ENCODE measurements around the gene ADAMTS10. TPM values are rescaled to one million over a fixed set of nuclear protein-coding genes. Genes with fewer than 3 reads are reported as not detected.

ADAMTS10 gene
- total and polyA plus RNA-seq, 2 of the 8 experiments (the other 6 are each of a cell fraction or from before 2014, with no cell fraction given), result 6.9 to 17.4 TPM

DNA sequence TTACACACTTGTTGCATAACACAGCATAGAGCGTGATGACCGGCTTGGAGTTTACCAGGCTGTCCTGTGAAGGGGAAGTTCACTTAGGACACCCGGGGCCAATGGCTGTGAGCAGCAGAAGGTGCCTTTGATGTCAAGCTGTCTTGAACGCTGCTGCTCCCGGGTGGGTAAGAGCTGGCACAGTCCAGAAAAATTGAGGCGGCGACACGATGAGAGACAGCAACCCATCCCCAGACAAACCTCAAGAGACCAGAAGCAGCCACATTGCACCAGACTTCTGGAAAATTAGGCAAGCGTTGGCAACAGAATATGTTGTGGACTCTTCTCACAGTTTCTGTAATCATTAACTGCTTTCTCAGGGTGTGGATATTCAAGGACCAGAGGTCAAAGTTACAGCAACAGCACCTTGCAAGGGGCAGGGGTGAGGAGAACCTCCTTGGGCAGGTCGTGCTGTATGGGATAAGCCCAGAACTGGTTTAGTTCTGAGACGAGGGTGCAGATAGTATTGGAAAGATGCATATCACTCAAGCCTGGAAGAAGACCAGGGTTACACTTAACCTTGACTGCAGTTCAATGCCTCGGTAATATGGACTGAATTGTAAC, 30.0 kb upstream of the ADAMTS10 start:
- CTCF ChIA-PET (ENCODE audit: partially characterized antibody), result interaction anchor here (0.7 to 2.2 kb wide), 3 partner anchors 9 to 19 kb away, joined by 4 to 23 read pairs (median 9); no protein-coding TSS in a partner anchor
- POLR2A ChIA-PET (ENCODE audit: partially characterized antibody), result interaction anchor here (0.6 kb wide), 1 partner anchor 493 kb away, joined by 3 read pairs; no protein-coding TSS in a partner anchor
- no peaks in the 10 kb centered on the region for H3K36me3 ChIP-seq (ENCODE audit: control insufficient read depth in 2 of 4, insufficient read depth in 4 of 4, low read length in 3 of 4)
- no peak overlapping the region for H3K4me2 ChIP-seq (ENCODE audit: insufficient read depth in 1 of 2, low read depth in 2 of 2, low read length in 2 of 2)
- H2BK12ac ChIP-seq (ENCODE audit: low read depth, low read length), result no peak overlapping the region
- WGBS, 2 experiments (ENCODE audit: extremely low coverage in 1 of 2, insufficient coverage in 1 of 2, insufficient read length in 1 of 2, insufficient replicate concordance in 2 of 2, low coverage in 1 of 2, low lambda C conversion rate in 2 of 2, missing lambda C conversion rate in 1 of 2), result 86% methylated on average over 12 of the region's 12 CpGs; no CpG with 5 or more reads in 1 of the 2 experiments
- no peak overlapping the region for H3K56ac ChIP-seq (replicated peaks; ENCODE audit: insufficient read length, low read depth, low read length)
- H2AK5ac ChIP-seq (ENCODE audit: low read depth, low read length), result no peak overlapping the region
- H3K9me3 ChIP-seq (ENCODE audit: insufficient read depth in 2 of 2, low read depth in 1 of 2, low read length in 1 of 2), result peaks cover 0 to 5% of the 10 kb centered on the region in 2 experiments; a peak in 2 of 4 replicates
- no peaks in the 10 kb centered on the region for H3K4me1 ChIP-seq (replicated peaks in 1 of 4; ENCODE audit: control insufficient read depth in 3 of 4, insufficient read depth in 4 of 4, low read length in 3 of 4)
- H4K20me1 ChIP-seq (replicated peaks in 1 of 2; ENCODE audit: control insufficient read depth in 1 of 2, insufficient read depth in 2 of 2, low read length in 2 of 2), result no peaks in the 10 kb centered on the region
- no peaks in the 10 kb centered on the region for H3K23me2 ChIP-seq (ENCODE audit: low read depth, low read length)
- no peak for DNase-seq (ENCODE audit: low read depth in 1 of 2, low spot score in 2 of 2)
- no peak overlapping the region for H3K4me3 ChIP-seq (ENCODE audit: extremely low read depth in 1 of 4, insufficient read depth in 2 of 4, low read depth in 3 of 4, low read length in 4 of 4)
- H3K27me3 ChIP-seq (replicated peaks in 1 of 4; ENCODE audit: control insufficient read depth in 3 of 4, extremely low read depth in 1 of 4, insufficient read depth in 3 of 4, low read length in 3 of 4), result peaks cover 0 to 13% (median 8%) of the 10 kb centered on the region in 4 experiments; a peak in 3 of 7 replicates
- no peak overlapping the region for H2BK20ac ChIP-seq (ENCODE audit: low read length)
- no peak overlapping the region for H2AFZ ChIP-seq (ENCODE audit: low read length)
- H4K8ac ChIP-seq (ENCODE audit: extremely low read depth, insufficient read depth, low read length), result no peak overlapping the region
- no peak overlapping the region for H4K5ac ChIP-seq (ENCODE audit: insufficient read length, low read depth, low read length)
- no peaks in the 10 kb centered on the region for H3K79me2 ChIP-seq (ENCODE audit: control insufficient read depth in 1 of 2, insufficient read depth in 2 of 2, low read length in 2 of 2)
- FAIRE-seq, result no peak
- H3K14ac ChIP-seq (ENCODE audit: insufficient read length), result no peak overlapping the region
- no peak overlapping the region; the same call in 1 of the 2 replicates for H3K18ac ChIP-seq (ENCODE audit: extremely low read depth, low read length)
- no peak overlapping the region for H4K91ac ChIP-seq (replicated peaks; ENCODE audit: insufficient read length, low read length)
- H2BK120ac ChIP-seq (replicated peaks; ENCODE audit: low read depth, low read length), result no peak overlapping the region
- H3K23ac ChIP-seq (ENCODE audit: insufficient read length), result no peak overlapping the region
- no peak overlapping the region for H2BK15ac ChIP-seq (ENCODE audit: low read length)
- H3K27ac ChIP-seq (ENCODE audit: low read depth, low read length), result no peak overlapping the region
- no peaks in the 10 kb centered on the region for H3K79me1 ChIP-seq (ENCODE audit: low read depth, low read length)
- no peak overlapping the region for H3K4ac ChIP-seq (replicated peaks; ENCODE audit: insufficient read length, low read depth, low read length)
- H3K9ac ChIP-seq (replicated peaks in 1 of 4; ENCODE audit: extremely low read depth in 1 of 4, low read depth in 3 of 4, low read length in 3 of 4), result no peak overlapping the region
- H2BK5ac ChIP-seq (ENCODE audit: low read depth, low read length), result no peak overlapping the region
- TF ChIP-seq, protein P1, sequence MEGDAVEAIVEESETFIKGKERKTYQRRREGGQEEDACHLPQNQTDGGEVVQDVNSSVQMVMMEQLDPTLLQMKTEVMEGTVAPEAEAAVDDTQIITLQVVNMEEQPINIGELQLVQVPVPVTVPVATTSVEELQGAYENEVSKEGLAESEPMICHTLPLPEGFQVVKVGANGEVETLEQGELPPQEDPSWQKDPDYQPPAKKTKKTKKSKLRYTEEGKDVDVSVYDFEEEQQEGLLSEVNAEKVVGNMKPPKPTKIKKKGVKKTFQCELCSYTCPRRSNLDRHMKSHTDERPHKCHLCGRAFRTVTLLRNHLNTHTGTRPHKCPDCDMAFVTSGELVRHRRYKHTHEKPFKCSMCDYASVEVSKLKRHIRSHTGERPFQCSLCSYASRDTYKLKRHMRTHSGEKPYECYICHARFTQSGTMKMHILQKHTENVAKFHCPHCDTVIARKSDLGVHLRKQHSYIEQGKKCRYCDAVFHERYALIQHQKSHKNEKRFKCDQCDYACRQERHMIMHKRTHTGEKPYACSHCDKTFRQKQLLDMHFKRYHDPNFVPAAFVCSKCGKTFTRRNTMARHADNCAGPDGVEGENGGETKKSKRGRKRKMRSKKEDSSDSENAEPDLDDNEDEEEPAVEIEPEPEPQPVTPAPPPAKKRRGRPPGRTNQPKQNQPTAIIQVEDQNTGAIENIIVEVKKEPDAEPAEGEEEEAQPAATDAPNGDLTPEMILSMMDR (IDR thresholded peaks at IDR 0.05; ENCODE audit: control extremely low read depth in 1 of 3, insufficient read depth in 1 of 3, low read depth in 1 of 3, low read length in 3 of 3), result no peak
- TF ChIP-seq RFX5 (IDR thresholded peaks at IDR 0.05; ENCODE audit: borderline replicate concordance, low read depth, low read length) (no peak), YY1 (IDR thresholded peaks at IDR 0.05; ENCODE audit: low read depth, low read length) (no peak), BRCA1 (IDR thresholded peaks at IDR 0.05; ENCODE audit: low read depth, low read length) (no peak), KDM4A (IDR thresholded peaks at IDR 0.05; ENCODE audit: low read depth, low read length, severe bottlenecking) (no peak), KDM5A (IDR thresholded peaks at IDR 0.05; ENCODE audit: low read length) (no peak), RBBP5 (IDR thresholded peaks at IDR 0.05; ENCODE audit: borderline replicate concordance, low read depth, low read length) (no peak), CTBP2 (IDR thresholded peaks at IDR 0.05; ENCODE audit: borderline replicate concordance, insufficient read depth, insufficient read length, low read length) (no peak), MAX (IDR thresholded peaks at IDR 0.05) (no peak), TCF12 (IDR thresholded peaks at IDR 0.05; ENCODE audit: low read depth, low read length) (no peak)
